Sigmoid colon (tissue), 7 donors: ENCODE results near the gene CCNYL1. TPM values are rescaled to one million over a fixed set of nuclear protein-coding genes. Genes with fewer than 3 reads are reported as not detected.

Source experiments
- DNase-seq: peaks from one replicate; pipeline ENCODE4 v3.0.0-alpha.2; 2019
- H3K27ac ChIP-seq, 4 donors: fragments of 200-600 bp; sonication (generic); one replicate each; pipeline ENCODE4 v1.5.1; 2016 to 2019; ENCODE audit warnings: mild to moderate bottlenecking in 1 of 4
- H3K27me3 ChIP-seq, 3 donors: fragments of 200-600 bp; sonication (generic); one replicate each; pipeline ENCODE4 v1.5.1; 2019; ENCODE audit warnings: mild to moderate bottlenecking in 1 of 3
- H3K36me3 ChIP-seq, 4 donors: fragments of 200-600 bp; sonication (generic); one replicate each; pipeline ENCODE4 v1.5.1; 2016 to 2019
- H3K4me1 ChIP-seq, 4 donors: fragments of 200-600 bp; sonication (generic); one replicate each; pipeline ENCODE4 v1.5.1; 2017 to 2019
- H3K4me3 ChIP-seq, 4 donors: fragments of 200-600 bp; sonication (generic); one replicate each; pipeline ENCODE4 v1.5.1; 2017 to 2019; ENCODE audit warnings: mild to moderate bottlenecking in 2 of 4, moderate library complexity in 1 of 4
- H3K9me3 ChIP-seq, 4 donors: fragments of 200-600 bp in 3 of 4; sonication (generic) in 3 of 4; one replicate each; pipeline versions ENCODE4 v1.5.1 to v1.6.1; 2013 to 2019
- CTCF ChIP-seq, 4 experiments: fragments of 450-650 bp in 3 of 4; fragments of 200-600 bp in 1 of 4; IDR thresholded peaks; one replicate each; pipeline ENCODE4 v1.5.1; 2016 to 2019; ENCODE audit warnings: antibody characterized with exemption in 4 of 4, mild to moderate bottlenecking in 3 of 4, moderate library complexity in 2 of 4
- EP300 ChIP-seq, 4 donors: sonication (generic); formaldehyde crosslinking; IDR thresholded peaks; one replicate each; pipeline ENCODE4 v1.6.1; 2017; ENCODE audit warnings: antibody characterized with exemption in 4 of 4
- POLR2A ChIP-seq, 2 donors: fragments of 450-650 bp; IDR thresholded peaks; one replicate each; pipeline ENCODE4 v1.6.1; 2016; ENCODE audit warnings: antibody characterized with exemption in 2 of 2, mild to moderate bottlenecking in 2 of 2, moderate library complexity in 2 of 2
- POLR2AphosphoS5 ChIP-seq, 4 donors: sonication (generic); formaldehyde crosslinking; IDR thresholded peaks; one replicate each; pipeline ENCODE4 v1.6.1; 2017; ENCODE audit warnings: antibody characterized with exemption in 4 of 4
- WGBS, 2 donors: extraction: QIAGEN DNeasy Blood & Tissue Kit; methylation state at CpG; one replicate each; pipeline ENCODE4 v1.1.7; 2013; 5-methylcytosine and 5-hydroxymethylcytosine counted together
- intact Hi-C: fragments of 100-400 bp; cut with DNase I; formaldehyde crosslinking; loops from one replicate; pipeline ENCODE4 v1.15.1; 2023
- polyA plus RNA-seq, 3 donors: library from polyadenylated mRNA; stranded (reverse); fragments of 200-250 nt; gene quantifications; one replicate each; pipeline ENCODE4 v1.2.3, GENCODE V29; 2013
- total RNA-seq, 4 donors: library from RNA; depleted of rRNA; stranded (reverse); fragments of >200 nt; gene quantifications; one replicate each; pipeline ENCODE4 v1.1.0, GENCODE V29; 2016
- donor health status: healthy with polysubstance abuse.
- donor health status: Bipolar disorder and iron deficiency.
- donor health status: healthy.

CCNYL1 gene
- total and polyA plus RNA-seq, 7 donors: 9.2 to 49.5 (median 17.8) TPM

GRCh38 chr2:207706936-207707860 is 4.2 kb upstream of the CCNYL1 start:
- Histone ChIP-seq H3K27ac (no peak overlapping the region), H3K9me3 (no peaks in the 10 kb centered on the region), H3K4me3 (no peak overlapping the region), H3K4me1 (peaks cover 0 to 8% (median 7%) of the 10 kb centered on the region in 4 donors), H3K27me3 (no peaks in the 10 kb centered on the region), H3K36me3 (no peaks in the 10 kb centered on the region)
- TF ChIP-seq POLR2AphosphoS5 (IDR thresholded peaks at IDR 0.05) (no peak), POLR2A (IDR thresholded peaks at IDR 0.05) (no peak), CTCF (IDR thresholded peaks at IDR 0.05) (no peak), EP300 (IDR thresholded peaks at IDR 0.05) (no peak)
- 56 to 71% methylated on average over 4 of the region's 4 CpGs for WGBS, 2 donors
- DNase-seq: no peak
- intact Hi-C loops: no loop called here

GRCh38 chr2:207711750-207712530 is 500 bp downstream of the CCNYL1 start:
- H3K9me3 ChIP-seq: no peaks in the 10 kb centered on the region
- H3K36me3 ChIP-seq: no peaks in the 10 kb centered on the region
- H3K4me1 ChIP-seq: peaks cover 0 to 25% (median 21%) of the 10 kb centered on the region in 4 donors
- intact Hi-C loops: loop anchor here (1.0 to 10.0 kb wide), 3 partner anchors 87 to 553 kb away; partner anchors contain the start of genes METTL21A and PIKFYVE
- 1% methylated on average over 67 of the region's 67 CpGs for WGBS, 2 donors
- H3K27ac ChIP-seq: peak overlapping the region; percentile 91 to 95 (median 92)
- H3K27me3 ChIP-seq: no peaks in the 10 kb centered on the region
- peak overlapping the region; percentile 77 to 98 (median 89) for H3K4me3 ChIP-seq
- TF ChIP-seq POLR2AphosphoS5 (IDR thresholded peaks at IDR 0.05): peak in 2 of 4 donors; percentile 25 to 55
- TF ChIP-seq POLR2A (IDR thresholded peaks at IDR 0.05): peak in 1 of 2 donors; percentile 16
- TF ChIP-seq EP300 (IDR thresholded peaks at IDR 0.05): no peak
- peak; percentile 77 for DNase-seq

GRCh38 chr2:207716056-207716455 is 4.6 kb downstream of the CCNYL1 start:
- Histone ChIP-seq H3K9me3 (no peaks in the 10 kb centered on the region), H3K27ac (no peak overlapping the region), H3K27me3 (no peaks in the 10 kb centered on the region), H3K4me3 (no peak overlapping the region), H3K4me1 (peaks cover 0 to 26% (median 17%) of the 10 kb centered on the region in 4 donors), H3K36me3 (no peaks in the 10 kb centered on the region)
- DNase-seq: no peak
- 94 to 96% methylated on average over 5 of the region's 5 CpGs for WGBS, 2 donors
- TF ChIP-seq EP300 (IDR thresholded peaks at IDR 0.05) (no peak), POLR2A (IDR thresholded peaks at IDR 0.05) (no peak), POLR2AphosphoS5 (IDR thresholded peaks at IDR 0.05) (no peak), CTCF (IDR thresholded peaks at IDR 0.05) (no peak)
- intact Hi-C loops: loop anchor here (10.0 kb wide), 1 partner anchor 549 kb away; the partner anchor contains the start of gene PIKFYVE

GRCh38 chr2:207718521-207718920 is 7.1 kb downstream of the CCNYL1 start:
- intact Hi-C loops: loop anchor here (10.0 kb wide), 1 partner anchor 546 kb away; the partner anchor contains the start of gene PIKFYVE
- Histone ChIP-seq H3K4me3 (no peak overlapping the region), H3K27me3 (no peaks in the 10 kb centered on the region), H3K36me3 (no peaks in the 10 kb centered on the region), H3K9me3 (no peaks in the 10 kb centered on the region), H3K4me1 (peaks cover 0 to 13% (median 5%) of the 10 kb centered on the region in 4 donors), H3K27ac (no peak overlapping the region)
- TF ChIP-seq POLR2A (IDR thresholded peaks at IDR 0.05): no peak
- TF ChIP-seq CTCF (IDR thresholded peaks at IDR 0.05): no peak
- no peak for TF ChIP-seq EP300 (IDR thresholded peaks at IDR 0.05)
- TF ChIP-seq POLR2AphosphoS5 (IDR thresholded peaks at IDR 0.05): no peak
- 82 to 85% methylated on average over 3 of the region's 3 CpGs for whole genome bisulfite sequencing, 2 donors
- no peak for DNase-seq
